ENCODE results near the gene CIBAR2. TPM values are rescaled to one million over a fixed set of nuclear protein-coding genes. Genes with fewer than 3 reads are reported as not detected.

Gene CIBAR2
- total and polyA plus RNA-seq, 2 donors (not counting 1 experiment from before 2014, with no cell fraction given): not detected

GRCh38 chr16:85077576-85078125, 34.6 kb downstream of the CIBAR2 start:
- Histone ChIP-seq H4K20me1 (ENCODE audit: control insufficient read depth, extremely low read depth, insufficient read depth, low read length) (no peaks in the 10 kb centered on the region), H3K36me3 (ENCODE audit: control insufficient read depth, insufficient read depth, low read length) (peaks cover 16% of the 10 kb centered on the region), H3K9me3 (ENCODE audit: control insufficient read depth, insufficient read depth, low read depth, low read length) (no peaks in the 10 kb centered on the region), H3K4me2 (ENCODE audit: extremely low read depth, insufficient read depth, low read length) (no peak overlapping the region), H2AFZ (ENCODE audit: low read length) (no peak overlapping the region), H3K27ac (ENCODE audit: insufficient read depth, low read length) (no peak overlapping the region), H3K4me3 (replicated peaks in 1 of 4; ENCODE audit: control extremely low read depth in 1 of 4, insufficient read depth in 1 of 4, low read depth in 3 of 4, low read length in 4 of 4) (no peak overlapping the region), H3K79me2 (ENCODE audit: control insufficient read depth, insufficient read depth, low read length) (no peaks in the 10 kb centered on the region), H3K4me1 (ENCODE audit: control insufficient read depth, extremely low read depth, insufficient read depth, low read length) (peaks cover 2% of the 10 kb centered on the region), H3K9ac (ENCODE audit: insufficient read depth, low read length) (no peak overlapping the region), H3K27me3 (ENCODE audit: control insufficient read depth, insufficient read depth, low read length) (no peaks in the 10 kb centered on the region)
- TF ChIP-seq EZH2 (IDR thresholded peaks at IDR 0.05; ENCODE audit: low read length, missing control alignments) (no peak), CTCF (conservative IDR thresholded peaks at IDR 0.05 in 1 of 2, IDR thresholded peaks at IDR 0.05 in 1 of 2; ENCODE audit: low read depth in 1 of 2, low read length in 2 of 2) (no peak)
- DNase-seq (ENCODE audit: low read depth in 2 of 2): no peak

- Histone ChIP-seq H2AFZ (ENCODE audit: low read length) (no peak overlapping the region), H3K9me3 (ENCODE audit: control insufficient read depth, insufficient read depth, low read depth, low read length) (no peaks in the 10 kb centered on the region), H3K9ac (ENCODE audit: insufficient read depth, low read length) (no peak overlapping the region), H3K4me1 (ENCODE audit: control insufficient read depth, extremely low read depth, insufficient read depth, low read length) (peaks cover 3% of the 10 kb centered on the region), H3K79me2 (ENCODE audit: control insufficient read depth, insufficient read depth, low read length) (no peaks in the 10 kb centered on the region), H3K36me3 (ENCODE audit: control insufficient read depth, insufficient read depth, low read length) (peaks cover 16% of the 10 kb centered on the region), H3K4me2 (ENCODE audit: extremely low read depth, insufficient read depth, low read length) (no peak overlapping the region), H3K27me3 (ENCODE audit: control insufficient read depth, insufficient read depth, low read length) (no peaks in the 10 kb centered on the region), H3K27ac (ENCODE audit: insufficient read depth, low read length) (no peak overlapping the region), H3K4me3 (replicated peaks in 1 of 4; ENCODE audit: control extremely low read depth in 1 of 4, insufficient read depth in 1 of 4, low read depth in 3 of 4, low read length in 4 of 4) (no peak overlapping the region), H4K20me1 (ENCODE audit: control insufficient read depth, extremely low read depth, insufficient read depth, low read length) (no peaks in the 10 kb centered on the region)
- no peak for DNase-seq (ENCODE audit: low read depth in 2 of 2)
- TF ChIP-seq CTCF (conservative IDR thresholded peaks at IDR 0.05 in 1 of 2, IDR thresholded peaks at IDR 0.05 in 1 of 2; ENCODE audit: low read depth in 1 of 2, low read length in 2 of 2) (no peak), EZH2 (IDR thresholded peaks at IDR 0.05; ENCODE audit: low read length, missing control alignments) (no peak)
Measured at GRCh38 chr16:85077039-85077438, 35.2 kb downstream of the CIBAR2 start.

- Histone ChIP-seq H3K27ac (ENCODE audit: insufficient read depth, low read length) (no peak overlapping the region), H3K36me3 (ENCODE audit: control insufficient read depth, insufficient read depth, low read length) (peaks cover 16% of the 10 kb centered on the region), H3K4me2 (ENCODE audit: extremely low read depth, insufficient read depth, low read length) (no peak overlapping the region), H3K9ac (ENCODE audit: insufficient read depth, low read length) (no peak overlapping the region), H3K4me1 (ENCODE audit: control insufficient read depth, extremely low read depth, insufficient read depth, low read length) (peaks cover 3% of the 10 kb centered on the region), H4K20me1 (ENCODE audit: control insufficient read depth, extremely low read depth, insufficient read depth, low read length) (no peaks in the 10 kb centered on the region), H2AFZ (ENCODE audit: low read length) (no peak overlapping the region), H3K4me3 (replicated peaks in 1 of 4; ENCODE audit: control extremely low read depth in 1 of 4, insufficient read depth in 1 of 4, low read depth in 3 of 4, low read length in 4 of 4) (no peak overlapping the region), H3K9me3 (ENCODE audit: control insufficient read depth, insufficient read depth, low read depth, low read length) (no peaks in the 10 kb centered on the region), H3K79me2 (ENCODE audit: control insufficient read depth, insufficient read depth, low read length) (no peaks in the 10 kb centered on the region), H3K27me3 (ENCODE audit: control insufficient read depth, insufficient read depth, low read length) (no peaks in the 10 kb centered on the region)
- no peak for DNase-seq (ENCODE audit: low read depth in 2 of 2)
- TF ChIP-seq EZH2 (IDR thresholded peaks at IDR 0.05; ENCODE audit: low read length, missing control alignments) (no peak), CTCF (conservative IDR thresholded peaks at IDR 0.05 in 1 of 2, IDR thresholded peaks at IDR 0.05 in 1 of 2; ENCODE audit: low read depth in 1 of 2, low read length in 2 of 2) (no peak)
Measured at GRCh38 chr16:85075236-85075924, 36.9 kb downstream of the CIBAR2 start.

Measured in fibroblast of lung (primary cell).